Measurements from ENCODE around the gene CALML5.

The CALML5 gene

GRCh38 chr10:5499493-5500140, at the start of gene CALML5:
Gene CALML5 (minus strand): TSS chr10:5499570. CDS start chr10:5499438, 132 bp downstream.
- no peak for DNase-seq

- DNase-seq = no peak
Measured at GRCh38 chr10:5547931-5548660, 48.7 kb upstream of the CALML5 start.

GRCh38 chr10:5547681-5547930, 48.2 kb upstream of the CALML5 start:
- DNase-seq = no peak

GRCh38 chr10:5546891-5547680, 47.7 kb upstream of the CALML5 start:
- DNase-seq = no peak

GRCh38 chr10:5545778-5546710, 46.7 kb upstream of the CALML5 start:
- DNase-seq = no peak

GRCh38 chr10:5545426-5545777, 46.0 kb upstream of the CALML5 start:
- DNase-seq = no peak

GRCh38 chr10:5545011-5545410, 45.6 kb upstream of the CALML5 start:
- no peak for DNase-seq

GRCh38 chr10:5544216-5544805, 44.9 kb upstream of the CALML5 start:
- DNase-seq = no peak

- no peak for DNase-seq
Measured at GRCh38 chr10:5543623-5544022, 44.3 kb upstream of the CALML5 start.

- no peak for DNase-seq
Measured at GRCh38 chr10:5542100-5542499, 42.7 kb upstream of the CALML5 start.

GRCh38 chr10:5540891-5541290, 41.5 kb upstream of the CALML5 start:
- no peak for DNase-seq

- DNase-seq = no peak
Measured at GRCh38 chr10:5540080-5540479, 40.7 kb upstream of the CALML5 start.

GRCh38 chr10:5538892-5539651, 39.7 kb upstream of the CALML5 start:
- no peak for DNase-seq

- DNase-seq = no peak
Measured at GRCh38 chr10:5538446-5538845, 39.1 kb upstream of the CALML5 start.

- DNase-seq = no peak
Measured at GRCh38 chr10:5537684-5538083, 38.3 kb upstream of the CALML5 start.

GRCh38 chr10:5536486-5537081, 37.2 kb upstream of the CALML5 start:
- no peak for DNase-seq

GRCh38 chr10:5534880-5535856, 35.8 kb upstream of the CALML5 start:
- no peak for DNase-seq

- DNase-seq = no peak
Measured at GRCh38 chr10:5534051-5534821, 34.9 kb upstream of the CALML5 start.

- no peak for DNase-seq
Measured at GRCh38 chr10:5533098-5533731, 33.8 kb upstream of the CALML5 start.

Data from DMS 273 treated with DMSO at 0.1 percent for 48 hours (cell line).